OCI-LY3 (cell line): Measurements from ENCODE around the gene NIFK.

Experiments used
- H2AFZ ChIP-seq: fragments of 200-600, 300-600 bp; shearing (Covaris generic); 2 replicates; pipeline ENCODE4 v1.6.0; 2014; ENCODE audit warnings: antibody characterized with exemption, low read depth, low read length
- H3K27ac ChIP-seq: fragments of 200-600, 300-600 bp; sonication (generic); 2 replicates; pipeline ENCODE4 v1.5.1; 2014; ENCODE audit warnings: mild to moderate bottlenecking, low read length, moderate library complexity, mixed read lengths
- H3K27me3 ChIP-seq: fragments of 200-600, 300-600 bp; sonication (generic); 2 replicates; pipeline ENCODE4 v1.6.1; 2014; ENCODE audit warnings: low read depth, low read length, mixed read lengths
- H3K36me3 ChIP-seq: fragments of 200-600, 300-600 bp; sonication (generic); replicated peaks from 2 replicates; pipeline ENCODE3; 2014; ENCODE audit warnings: low read depth, low read length, mixed read lengths
- H3K4me1 ChIP-seq: fragments of 300-600, 200-600 bp; sonication (generic); 2 replicates; pipeline ENCODE4 v1.6.1; 2014; ENCODE audit warnings: low read length, mixed read lengths
- H3K4me2 ChIP-seq: fragments of 200-600, 300-600 bp; sonication (generic); 2 replicates; pipeline ENCODE4 v1.6.1; 2014; ENCODE audit warnings: low read length, mixed read lengths
- H3K4me3 ChIP-seq: fragments of 300-600, 200-600 bp; sonication (generic); 2 replicates; pipeline ENCODE4 v1.5.1; 2014; ENCODE audit warnings: antibody characterized with exemption, mild to moderate bottlenecking, low read length, moderate library complexity
- H3K79me2 ChIP-seq: fragments of 300-600, 200-600 bp; shearing (Covaris generic); 2 replicates; pipeline ENCODE4 v1.6.1; 2014; ENCODE audit warnings: mild to moderate bottlenecking, low read length, mixed read lengths
- H3K9ac ChIP-seq: fragments of 300-600, 200-600 bp; shearing (Covaris generic); 2 replicates; pipeline ENCODE4 v1.6.0; 2014; ENCODE audit warnings: mild to moderate bottlenecking, low read length, moderate library complexity
- H3K9me3 ChIP-seq: fragments of 200-600, 300-600 bp; shearing (Covaris generic); 2 replicates; pipeline ENCODE4 v1.6.1; 2014; ENCODE audit warnings: low read length, mixed read lengths; ENCODE audit not compliant: insufficient read depth
- H4K20me1 ChIP-seq: fragments of 200-600, 300-600 bp; sonication (generic); 2 replicates; pipeline ENCODE4 v1.6.1; 2016; ENCODE audit warnings: low read length, mixed read lengths; ENCODE audit not compliant: insufficient read depth
- CTCF ChIP-seq: fragments of 200-600, 300-600 bp; sonication (generic); IDR thresholded peaks from 2 replicates; pipeline ENCODE4 v1.5.1; 2014; ENCODE audit warnings: antibody characterized with exemption, low read length, low read depth
- EZH2phosphoT487 ChIP-seq: fragments of 200-600 bp; shearing (Covaris generic); IDR thresholded peaks from 2 replicates; pipeline ENCODE4 v1.6.1; 2018; ENCODE audit warnings: antibody characterized with exemption, mixed run types, low read depth

Gene NIFK

GRCh38 chr2:121768143-121768755, 31.6 kb upstream of the NIFK start:
- Histone ChIP-seq H3K27ac (no peak overlapping the region), H3K4me1 (no peaks in the 10 kb centered on the region), H3K79me2 (no peaks in the 10 kb centered on the region), H3K9ac (no peak overlapping the region), H3K4me3 (no peak overlapping the region), H3K4me2 (no peak overlapping the region), H4K20me1 (no peaks in the 10 kb centered on the region), H3K27me3 (no peaks in the 10 kb centered on the region), H3K36me3 (peaks cover 50% of the 10 kb centered on the region), H2AFZ (no peak overlapping the region), H3K9me3 (no peaks in the 10 kb centered on the region)
- TF ChIP-seq EZH2phosphoT487 (no peak), CTCF (no peak)

- TF ChIP-seq EZH2phosphoT487 (no peak), CTCF (no peak)
Observed at GRCh38 chr2:121766624-121767023, 29.9 kb upstream of the NIFK start.

GRCh38 chr2:121764681-121765228, 28.1 kb upstream of the NIFK start:
- no peak overlapping the region for H3K9ac ChIP-seq
- no peak overlapping the region for H2AFZ ChIP-seq
- no peaks in the 10 kb centered on the region for H3K4me1 ChIP-seq
- no peak overlapping the region for H3K27ac ChIP-seq
- H3K27me3 ChIP-seq, result no peaks in the 10 kb centered on the region
- H3K79me2 ChIP-seq, result peaks cover 3% of the 10 kb centered on the region; the same call in 1 of the 2 replicates
- TF ChIP-seq CTCF, result no peak
- TF ChIP-seq EZH2phosphoT487, result no peak
- no peaks in the 10 kb centered on the region for H3K9me3 ChIP-seq
- H3K4me2 ChIP-seq, result no peak overlapping the region
- H3K36me3 ChIP-seq, result peaks cover 61% of the 10 kb centered on the region
- H4K20me1 ChIP-seq, result no peaks in the 10 kb centered on the region
- no peak overlapping the region for H3K4me3 ChIP-seq

More at GRCh38 chr2:121766624-121767023, 29.9 kb upstream of the NIFK start:
- no peak overlapping the region for H3K4me3 ChIP-seq
- no peak overlapping the region for H2AFZ ChIP-seq
- no peak overlapping the region for H3K4me2 ChIP-seq
- no peaks in the 10 kb centered on the region for H3K27me3 ChIP-seq
- peaks cover 54% of the 10 kb centered on the region for H3K36me3 ChIP-seq
- no peaks in the 10 kb centered on the region for H3K9me3 ChIP-seq
- H3K27ac ChIP-seq, result no peak overlapping the region
- H3K79me2 ChIP-seq, result no peaks in the 10 kb centered on the region
- H4K20me1 ChIP-seq, result no peaks in the 10 kb centered on the region
- H3K9ac ChIP-seq, result no peak overlapping the region
- no peaks in the 10 kb centered on the region for H3K4me1 ChIP-seq

GRCh38 chr2:121755237-121756111, 18.8 kb upstream of the NIFK start, which contains the start of gene TSN:
TSS of gene TSN (plus strand) at chr2:121755651. CDS start at chr2:121755780, 129 bp downstream.
- H2AFZ ChIP-seq, result peak within 1 kb of the TSS; percentile 76
- H3K4me3 ChIP-seq, result peak within 1 kb of the TSS; percentile 96
- no peaks in the 10 kb centered on the region for H3K9me3 ChIP-seq
- peak within 1 kb of the TSS; percentile 81 for H3K9ac ChIP-seq
- H3K4me1 ChIP-seq, result peaks cover 10% of the 10 kb centered on the region
- peak within 1 kb of the TSS; percentile 53 for H3K27ac ChIP-seq
- peak within 1 kb of the TSS; percentile 94 for H3K4me2 ChIP-seq
- no peaks in the 10 kb centered on the region for H3K27me3 ChIP-seq
- H3K36me3 ChIP-seq, result peaks cover 12% of the 10 kb centered on the region
- H3K79me2 ChIP-seq, result peaks cover 46% of the 10 kb centered on the region
- TF ChIP-seq CTCF (no peak), EZH2phosphoT487 (no peak)
- no peaks in the 10 kb centered on the region for H4K20me1 ChIP-seq
